HuH-7 (cell line): ENCODE data around the gene GJA3.
A peak's percentile ranks its signal among the peaks of the same experiment; 100 is the strongest.

Experiments
- DNase-seq: peaks from one replicate; pipeline ENCODE4 v3.0.0; 2011; ENCODE audit warnings: low spot score

The GJA3 gene

GRCh38 chr13:20127562-20128458 lies 33.0 kb downstream of the GJA3 start:
- DNase-seq = peak; percentile 77

GRCh38 chr13:20127262-20127561 lies 33.6 kb downstream of the GJA3 start:
- no peak for DNase-seq

DNA sequence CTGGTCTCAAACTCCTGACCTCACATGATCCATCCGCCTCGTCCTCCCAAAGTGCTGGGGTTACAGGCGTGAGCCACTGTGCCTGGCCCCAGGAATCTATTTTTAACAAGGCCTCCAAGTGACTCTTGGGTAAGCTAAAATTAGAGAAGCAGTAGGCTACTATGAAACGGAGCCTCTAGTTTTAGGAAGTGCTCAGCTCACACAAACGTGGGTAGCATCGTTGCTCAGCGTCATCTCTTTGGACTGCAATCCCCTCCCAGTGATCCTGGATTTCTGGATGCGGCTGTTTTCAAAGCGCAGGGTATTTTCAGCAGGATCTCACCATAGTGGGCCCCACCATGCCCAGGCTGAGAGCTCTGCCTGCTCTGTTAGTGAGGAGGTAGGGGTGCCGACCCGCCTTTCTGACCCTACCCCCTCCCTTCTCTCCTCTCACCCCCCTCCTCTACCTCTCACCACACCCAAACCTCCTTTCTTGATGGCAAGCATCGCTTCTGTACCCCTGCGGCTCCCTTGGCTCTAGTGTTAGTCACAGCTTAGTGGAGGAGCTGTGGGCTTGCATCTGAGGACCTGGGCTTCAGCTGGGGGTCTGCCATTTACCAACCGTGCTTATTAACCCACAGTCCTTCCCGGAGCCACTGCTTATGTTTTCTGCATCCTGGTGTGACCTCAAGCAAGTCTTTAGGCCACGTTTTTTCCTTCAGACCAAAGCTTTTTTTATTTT lies 34.2 kb downstream of the GJA3 start:
- no peak for DNase-seq

GRCh38 chr13:20125783-20126165 lies 35.1 kb downstream of the GJA3 start:
- DNase-seq = no peak

DNA sequence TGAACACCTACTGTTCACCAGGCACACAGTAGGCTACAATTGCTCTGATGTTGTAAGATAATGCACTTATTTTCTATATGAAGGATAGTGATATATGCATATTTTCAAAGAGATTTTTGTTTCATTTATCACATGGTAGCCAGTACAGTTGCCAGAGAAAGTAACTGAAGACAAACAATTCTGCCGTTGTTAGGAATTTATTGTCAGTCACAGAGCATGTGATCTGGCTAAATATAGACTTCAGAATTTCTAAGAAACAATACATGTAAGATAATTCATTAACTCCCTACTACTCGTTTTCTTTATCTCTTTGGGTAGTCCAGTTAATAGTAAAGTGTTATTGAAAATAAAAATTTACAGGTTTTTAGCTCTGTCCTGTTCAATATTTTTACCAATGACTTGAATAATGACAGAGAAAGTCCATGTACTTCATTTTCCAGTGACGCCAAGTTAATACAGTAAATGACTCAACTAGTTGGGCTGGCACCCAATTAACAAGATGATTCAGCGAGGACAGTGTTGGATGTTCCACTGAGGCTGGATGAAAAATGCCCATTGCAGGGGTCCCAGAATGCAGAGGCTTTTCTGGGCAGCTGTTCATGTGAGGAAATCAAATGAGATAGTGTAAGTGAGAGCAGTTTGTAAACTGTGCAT lies 35.6 kb downstream of the GJA3 start:
- no peak for DNase-seq

DNA sequence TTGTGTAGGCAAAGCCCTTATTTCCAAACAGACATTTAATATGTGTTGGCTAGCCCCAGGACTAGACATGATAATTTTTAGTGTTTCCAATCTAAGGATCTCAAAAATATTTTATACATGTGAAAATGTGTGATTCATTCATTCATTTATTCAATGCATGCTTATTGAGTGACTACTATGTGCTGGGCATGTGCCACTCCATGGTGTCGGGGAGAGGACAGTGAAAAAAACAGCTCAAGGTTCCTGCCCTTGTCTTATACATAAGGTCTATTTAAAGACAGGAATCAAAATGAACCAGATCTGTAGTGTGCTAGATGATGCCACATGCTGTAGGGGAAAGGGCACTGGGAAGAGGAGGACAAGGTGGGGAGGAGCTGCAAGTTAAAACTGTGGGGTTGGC lies 36.5 kb downstream of the GJA3 start:
- DNase-seq = no peak

- DNase-seq = no peak
These were observed 39.7 kb downstream of the GJA3 start for GRCh38 chr13:20121159-20121525.

GRCh38 chr13:20119960-20120359 lies 40.9 kb downstream of the GJA3 start:
- DNase-seq = no peak

- DNase-seq = no peak
These were observed 42.3 kb downstream of the GJA3 start for GRCh38 chr13:20118268-20119140.

- no peak for DNase-seq
These were observed 44.6 kb downstream of the GJA3 start for GRCh38 chr13:20116213-20116612.

DNA sequence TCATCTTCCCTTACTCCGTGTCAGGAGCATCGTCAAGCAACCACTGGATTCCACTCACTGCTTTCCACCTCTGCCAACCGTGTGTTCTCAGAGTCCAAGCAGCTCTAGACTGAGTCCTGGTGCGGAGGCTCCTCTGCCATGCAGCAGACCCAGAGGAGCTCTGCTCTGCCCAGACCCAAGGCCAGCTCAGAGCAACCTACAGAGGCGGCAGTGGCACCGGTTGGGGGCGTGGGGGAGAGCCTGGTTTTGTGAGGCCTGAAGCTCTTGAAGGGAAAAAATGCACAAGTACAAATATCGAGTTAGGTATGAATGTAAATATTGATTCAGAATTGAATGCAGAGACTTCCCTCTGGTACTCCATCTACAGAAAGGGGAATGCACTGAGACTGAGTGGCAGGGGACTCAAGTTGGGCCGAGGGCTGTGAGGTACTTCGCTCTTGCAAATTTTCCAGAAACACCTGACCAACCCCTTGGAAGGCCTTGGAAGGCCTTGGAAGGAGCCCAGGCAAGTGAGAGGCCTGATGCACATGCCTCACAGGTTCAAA lies 46.7 kb downstream of the GJA3 start:
- no peak for DNase-seq

DNA sequence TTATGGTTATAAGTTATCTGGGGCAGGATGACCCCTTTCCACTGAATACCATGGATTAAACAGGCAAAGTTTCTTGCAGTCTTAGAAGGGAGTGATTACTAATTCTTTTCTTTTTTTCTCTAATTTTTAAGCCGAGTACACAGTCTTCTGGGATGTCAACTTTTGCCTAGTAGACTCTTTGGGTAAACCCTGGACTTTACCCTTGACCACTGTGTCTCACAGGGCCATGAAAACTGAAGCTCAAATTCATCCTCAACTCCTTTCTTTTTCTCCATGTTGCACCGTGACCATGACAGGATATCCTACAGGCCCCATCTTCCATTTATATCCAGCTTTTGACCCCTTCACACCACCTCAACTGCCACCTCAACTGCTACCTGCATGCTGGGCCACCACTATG lies 51.8 kb downstream of the GJA3 start:
- DNase-seq = no peak

DNA sequence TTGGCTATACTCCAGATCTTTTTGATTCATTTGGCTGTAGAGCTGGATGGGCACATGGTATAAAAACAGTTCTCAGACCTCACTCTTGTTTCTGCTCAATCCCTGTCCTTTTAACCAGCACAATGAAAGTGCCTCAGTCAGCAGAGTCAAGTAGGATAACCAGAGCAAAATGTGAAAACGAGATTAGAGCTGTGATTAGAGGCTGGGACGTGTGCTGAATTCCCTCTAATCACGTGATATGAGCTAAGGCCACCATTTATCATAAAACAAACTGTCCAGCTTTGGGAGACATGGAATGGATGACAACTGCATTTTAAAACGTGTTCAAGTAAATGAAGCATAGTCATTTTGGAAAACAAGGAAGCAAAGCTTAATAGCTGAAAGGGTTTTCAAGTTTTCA lies 54.1 kb downstream of the GJA3 start:
- DNase-seq = no peak

DNA sequence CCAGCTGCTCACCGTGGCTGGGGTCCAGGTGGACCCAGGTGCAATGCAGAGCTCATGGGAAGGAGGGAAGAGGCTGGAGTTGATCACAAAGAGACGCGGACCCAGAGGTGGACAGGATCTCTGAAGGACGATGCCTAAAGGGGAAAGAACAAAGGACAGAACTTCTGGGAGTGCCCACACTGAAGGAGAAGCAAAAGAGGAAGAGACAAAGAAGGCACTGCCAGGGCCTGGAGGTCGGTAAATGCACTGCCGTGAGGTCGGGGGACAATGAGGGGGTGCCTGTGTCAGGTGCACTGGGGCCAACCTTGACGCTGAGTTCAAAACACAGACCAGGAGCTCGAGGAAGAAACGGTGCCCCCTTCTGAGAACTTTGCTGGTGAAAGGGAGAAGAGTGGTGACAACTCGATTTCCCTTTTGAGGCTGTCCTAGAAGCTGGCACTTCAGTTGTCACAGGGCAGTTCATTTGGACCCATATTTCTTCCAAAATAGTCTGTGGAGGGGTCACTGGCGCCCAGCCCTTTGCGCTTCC lies 55.6 kb downstream of the GJA3 start:
- no peak for DNase-seq

DNA sequence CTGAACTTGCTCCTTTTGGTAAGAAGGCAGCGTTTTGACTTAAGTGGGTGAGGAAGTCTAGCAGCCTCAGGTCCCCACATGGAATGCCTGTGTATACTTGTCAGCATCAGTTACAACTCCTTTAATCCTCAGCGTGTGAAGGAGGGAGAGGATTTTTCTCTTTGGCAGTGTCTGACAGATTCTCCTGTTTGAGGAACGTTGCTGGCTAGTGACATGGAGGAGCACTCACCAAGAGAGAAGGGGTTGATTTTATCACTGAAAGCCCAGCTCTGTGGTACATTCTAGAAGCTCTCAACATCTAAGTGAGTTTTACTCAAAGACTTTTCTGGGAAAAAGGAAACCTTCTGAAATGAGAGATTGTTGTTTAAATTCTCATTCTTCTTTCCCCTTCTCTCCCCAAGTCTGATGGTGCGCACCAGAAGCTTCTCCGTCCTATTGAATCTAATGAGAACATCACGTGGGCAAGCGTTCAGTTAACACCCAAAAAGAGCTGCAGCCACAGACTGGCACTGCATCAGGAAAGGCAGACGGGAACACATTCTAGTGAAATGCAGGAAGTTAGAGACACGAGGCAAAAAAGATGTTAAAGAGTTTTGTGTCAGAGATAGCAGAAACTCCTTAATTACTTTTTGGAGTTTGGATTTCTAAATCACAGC lies 58.2 kb downstream of the GJA3 start:
- no peak for DNase-seq

GRCh38 chr13:20101467-20102316 lies 59.2 kb downstream of the GJA3 start:
- DNase-seq = no peak

DNA sequence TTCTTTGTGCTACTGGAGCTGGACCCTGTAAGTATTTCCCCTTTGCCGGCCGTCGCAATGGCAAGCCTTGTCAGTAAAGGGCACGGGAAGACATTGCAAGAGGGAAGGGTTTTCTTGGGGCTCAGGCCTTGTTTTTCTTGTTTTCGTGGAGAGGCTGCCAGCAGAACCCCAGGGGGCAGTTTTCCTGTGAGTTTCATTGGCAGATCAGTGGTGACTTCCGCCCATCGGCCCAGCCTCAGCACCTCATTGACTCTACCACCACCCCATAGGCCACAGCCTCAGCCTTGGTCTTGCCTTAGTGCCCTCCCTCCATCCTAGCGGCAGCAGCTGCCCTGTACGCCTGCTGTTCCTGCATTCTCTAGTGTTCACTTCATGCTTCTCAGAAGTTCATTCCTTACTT lies 61.5 kb downstream of the GJA3 start:
- DNase-seq = no peak

DNA sequence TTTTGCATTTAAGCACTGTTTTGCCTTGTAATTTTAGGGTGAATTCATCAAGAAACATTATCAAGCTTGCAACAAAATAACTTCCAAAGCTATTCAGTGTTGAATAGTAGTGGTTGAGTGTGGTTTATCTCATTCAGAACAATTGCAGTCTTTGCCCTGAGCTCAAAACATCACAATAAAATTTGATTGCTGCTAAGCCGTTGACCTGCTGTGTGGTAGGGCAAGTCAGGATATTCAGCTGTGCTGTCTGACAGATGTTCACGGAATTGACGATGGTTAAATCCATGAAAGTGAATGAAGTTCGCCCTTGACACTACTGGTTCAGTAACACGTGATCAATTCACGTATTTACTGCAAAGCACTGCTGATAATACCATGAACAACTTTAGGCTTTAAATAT lies 66.9 kb downstream of the GJA3 start:
- DNase-seq = no peak

DNA sequence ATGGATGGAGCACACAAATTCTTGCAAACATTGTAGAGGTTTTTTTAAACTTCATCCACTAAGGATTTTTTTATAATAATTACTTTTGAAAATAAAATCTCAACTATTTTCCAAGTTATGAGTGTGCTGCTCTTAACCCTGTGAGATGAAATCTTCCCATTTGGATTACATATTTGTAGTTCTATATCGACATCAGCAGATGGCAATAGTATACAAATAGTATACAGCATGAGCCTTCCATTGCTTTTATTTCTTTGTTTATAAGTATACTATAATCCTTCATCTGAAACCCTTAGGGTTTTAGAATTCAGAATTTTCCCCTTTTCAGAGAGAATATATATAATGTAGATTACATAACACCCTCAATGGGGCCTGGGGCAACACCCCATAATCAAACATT lies 70.5 kb downstream of the GJA3 start:
- no peak for DNase-seq
